ENCODE results near the gene BOK. TPM values are rescaled to one million over a fixed set of nuclear protein-coding genes. Genes with fewer than 3 reads are reported as not detected.

The BOK gene
- total RNA-seq (2022; extraction: Qiagen RNA extraction) = 24.8 to 38.6 TPM (median 35.9 TPM) in 5 replicates

GRCh38 chr2:241558532-241559322, at the start of gene BOK:
BOK (plus strand) TSS chr2:241558745; CDS start chr2:241559484, 739 bp downstream.

Other genes with a start within 250 kb of the BOK start
- 247 to 269 TPM (median 259 TPM) in 5 replicates for gene HDLBP, start 243.1 kb upstream of the BOK start, total RNA-seq (2022; extraction: Qiagen RNA extraction)
- gene SEPTIN2, start 242.8 kb upstream of the BOK start, total RNA-seq (2022; extraction: Qiagen RNA extraction) = 238 to 297 TPM (median 262 TPM) in 5 replicates
- gene FARP2, start 202.5 kb upstream of the BOK start, total RNA-seq (2022; extraction: Qiagen RNA extraction) = 23.9 to 32.8 TPM (median 30.8 TPM) in 5 replicates
- 91.2 to 122 TPM (median 115 TPM) in 5 replicates for gene STK25, start 50.2 kb upstream of the BOK start, total RNA-seq (2022; extraction: Qiagen RNA extraction)
- 59.9 to 83.3 TPM (median 79.0 TPM) in 5 replicates for gene THAP4, start 78.4 kb downstream of the BOK start, total RNA-seq (2022; extraction: Qiagen RNA extraction)
- 47.1 to 68.7 TPM (median 53.9 TPM) in 5 replicates for gene ATG4B, start 78.9 kb downstream of the BOK start, total RNA-seq (2022; extraction: Qiagen RNA extraction)
- 118 to 164 TPM (median 137 TPM) in 5 replicates for gene DTYMK, start 128.1 kb downstream of the BOK start, total RNA-seq (2022; extraction: Qiagen RNA extraction)
- 21.3 to 24.0 TPM (median 22.8 TPM) in 5 replicates for gene ING5, start 143.3 kb downstream of the BOK start, total RNA-seq (2022; extraction: Qiagen RNA extraction)
- 6.7 to 11.6 TPM (median 11.2 TPM) in 5 replicates for gene D2HGDH, start 175.9 kb downstream of the BOK start, total RNA-seq (2022; extraction: Qiagen RNA extraction)
- 0.13 to 0.35 TPM (median 0.32 TPM) in 5 replicates for gene GAL3ST2, start 218.1 kb downstream of the BOK start, total RNA-seq (2022; extraction: Qiagen RNA extraction)

All from A549 treated with CORT108297 at 1 μM for 4 hours (cell line).